HCT116 (cell line): ENCODE data around the gene HTRA2. TPM values are rescaled to one million over a fixed set of nuclear protein-coding genes. Genes with fewer than 3 reads are reported as not detected.

Experiments used
- ATAC-seq: fragments of 200-7000 bp; cut with Tn5 transposase; 2 replicates; pipeline ENCODE4 v1.9.1; 2020; ENCODE audit warnings: mild to moderate bottlenecking, moderate library complexity
- BruUV-seq: library from RNA; stranded (reverse); fragments of 400-500 nt; replicated peaks from 2 replicates; lab custom pipeline; 2021; lab: Mats Ljungman, UMichigan
- CTCF ChIA-PET: fragments of 300-600 bp; sonication (Branson Sonifier 250); formaldehyde crosslinking; loops from one replicate; lab custom pipeline; 2021; ENCODE audit warnings: antibody characterized with exemption; lab: Charles Lee
- POLR2A ChIA-PET: fragments of 300-600, 350-600 bp; sonication (Branson Sonifier 250); formaldehyde crosslinking; loops from one replicate; lab custom pipeline; 2021; ENCODE audit warnings: antibody characterized with exemption; lab: Charles Lee
- RAD21 ChIA-PET, 2 experiments: fragments of 300-600 bp; sonication (Branson Sonifier 250); formaldehyde crosslinking; loops; one replicate each; lab custom pipeline; 2023; ENCODE audit warnings: low total read pairs in 2 of 2; ENCODE audit not compliant: uncharacterized antibody in 2 of 2, unreplicated experiment in 2 of 2, low non-redundant PET in 1 of 2; lab: Charles Lee
- DNase-seq: peaks from one replicate; pipeline ENCODE4 v3.0.0-alpha.2; 2010; ENCODE audit warnings: low read depth, low spot score
- H2AFZ ChIP-seq: fragments of 200-600 bp; shearing (Covaris generic), sonication (generic); 2 replicates; pipeline ENCODE4 v1.6.1; 2017; ENCODE audit warnings: low read depth, mixed run types, mixed read lengths, antibody characterized with exemption, low read length; ENCODE audit not compliant: poor library complexity, severe bottlenecking
- H3K27ac ChIP-seq: 2 replicates; pipeline ENCODE4 v1.5.1; 2012; ENCODE audit warnings: low read depth, low read length
- H3K27me3 ChIP-seq: fragments of 200-600 bp; sonication (generic); 2 replicates; pipeline ENCODE4 v1.6.1; 2016; ENCODE audit warnings: mixed run types, low read length, mixed read lengths; ENCODE audit not compliant: insufficient read depth
- H3K36me3 ChIP-seq, 2 experiments: fragments of 200-500 bp in 1 of 2; fragments of 200-600 bp in 1 of 2; sonication (Bioruptor generic) in 1 of 2; sonication (generic) in 1 of 2; 2 replicates each; pipeline versions ENCODE4 v1.5.1 to v1.6.1; 2014 to 2016; ENCODE audit warnings: low read length in 2 of 2, inconsistent platforms in 1 of 2, mixed read lengths in 1 of 2, mixed run types in 1 of 2; ENCODE audit not compliant: insufficient read depth in 2 of 2, control insufficient read depth in 1 of 2
- H3K4me1 ChIP-seq, 2 experiments: fragments of 200-600 bp in 1 of 2; sonication (generic) in 1 of 2; 2 replicates each; pipeline versions ENCODE4 v1.5.1 to v1.6.1; 2012 to 2017; ENCODE audit warnings: low read length in 2 of 2, inconsistent platforms in 1 of 2, mild to moderate bottlenecking in 1 of 2, mixed read lengths in 1 of 2, mixed run types in 1 of 2, moderate library complexity in 1 of 2; ENCODE audit not compliant: insufficient read depth in 2 of 2, control insufficient read depth in 1 of 2
- H3K4me2 ChIP-seq: fragments of 200-600 bp; sonication (generic); 2 replicates; pipeline ENCODE4 v1.6.1; 2017; ENCODE audit warnings: mixed run types, low read length, mixed read lengths
- H3K4me3 ChIP-seq, 2 experiments: fragments of 200-600 bp in 1 of 2; sonication (generic) in 1 of 2; replicated peaks in 1 of 2; 2 replicates each; pipeline ENCODE4 v1.5.1; 2011 to 2016; ENCODE audit warnings: low read length in 2 of 2, control low read depth in 1 of 2, low read depth in 1 of 2, mild to moderate bottlenecking in 1 of 2, mixed read lengths in 1 of 2, mixed run types in 1 of 2
- H3K79me2 ChIP-seq: fragments of 200-600 bp; sonication (generic); 2 replicates; pipeline ENCODE4 v1.6.1; 2017; ENCODE audit warnings: mild to moderate bottlenecking, mixed run types, low read length, moderate library complexity, mixed read lengths; ENCODE audit not compliant: insufficient read depth
- H3K9ac ChIP-seq: fragments of 200-600 bp; sonication (generic); 2 replicates; pipeline ENCODE4 v1.6.1; 2016; ENCODE audit warnings: low read length, mixed read lengths
- H3K9me2 ChIP-seq: fragments of 200-600 bp; sonication (generic), shearing (Covaris generic); 2 replicates; pipeline ENCODE4 v1.6.1; 2017; ENCODE audit warnings: mixed run types, mild to moderate bottlenecking, moderate library complexity; ENCODE audit not compliant: insufficient read depth
- H3K9me3 ChIP-seq, 2 experiments: fragments of 200-500 bp in 1 of 2; fragments of 200-600 bp in 1 of 2; sonication (Bioruptor generic) in 1 of 2; sonication (generic) in 1 of 2; 2 replicates each; pipeline ENCODE4 v1.6.1; 2014 to 2017; ENCODE audit warnings: low read length in 2 of 2, mixed read lengths in 2 of 2, inconsistent platforms in 1 of 2, low read depth in 1 of 2, mild to moderate bottlenecking in 1 of 2, mixed run types in 1 of 2, moderate library complexity in 1 of 2; ENCODE audit not compliant: control insufficient read depth in 1 of 2, insufficient read depth in 1 of 2
- H4K20me1 ChIP-seq: fragments of 200-600 bp; sonication (generic), shearing (Covaris generic); 2 replicates; pipeline ENCODE4 v1.6.1; 2017; ENCODE audit warnings: mixed run types, mild to moderate bottlenecking, moderate library complexity; ENCODE audit not compliant: insufficient read depth
- ELF1 ChIP-seq: IDR thresholded peaks from 2 replicates; pipeline ENCODE4 v1.6.1; 2012; ENCODE audit warnings: low read depth, borderline replicate concordance
- FOSL1 ChIP-seq: IDR thresholded peaks from 2 replicates; pipeline ENCODE4 v1.6.1; 2012; ENCODE audit warnings: low read depth
- JUND ChIP-seq: IDR thresholded peaks from 2 replicates; pipeline ENCODE4 v1.6.1; 2012
- POLR2A ChIP-seq: IDR thresholded peaks from 2 replicates; pipeline ENCODE4 v1.7.0; 2011; ENCODE audit warnings: borderline replicate concordance; ENCODE audit not compliant: insufficient read depth, insufficient read length; ENCODE audit errors: extremely low read depth
- POLR2AphosphoS5 ChIP-seq: IDR thresholded peaks from 2 replicates; pipeline ENCODE4 v1.6.1; 2011; ENCODE audit warnings: mild to moderate bottlenecking, low read depth, low read length, moderate library complexity
- RAD21 ChIP-seq: IDR thresholded peaks from 2 replicates; pipeline ENCODE4 v1.6.1; 2012; ENCODE audit warnings: low read depth, mild to moderate bottlenecking
- SP1 ChIP-seq: IDR thresholded peaks from 2 replicates; pipeline ENCODE4 v1.6.1; 2012; ENCODE audit warnings: low read depth
- ZNF274 ChIP-seq: fragments of 200-500 bp; sonication (Bioruptor generic); IDR thresholded peaks from 2 replicates; pipeline ENCODE4 v1.6.1; 2014; ENCODE audit warnings: mild to moderate bottlenecking, low read depth, low read length, inconsistent platforms
- intact Hi-C: fragments of 100-400 bp; cut with micrococcal nuclease; formaldehyde crosslinking; loops from 2 replicates; pipeline ENCODE4 v1.10.0; 2022
- total RNA-seq: library from RNA; stranded (reverse); gene quantifications from one replicate; pipeline ENCODE4 v1.2.1, GENCODE V29; 2021; ENCODE audit not compliant: unreplicated experiment
- TF ChIP-seq, protein P1 (sequence below): IDR thresholded peaks from 2 replicates; pipeline ENCODE4 v1.6.1; 2012
- TF ChIP-seq, protein P2 (sequence below): IDR thresholded peaks from 2 replicates; pipeline ENCODE4 v1.6.1; 2011; ENCODE audit warnings: mild to moderate bottlenecking, low read length, moderate library complexity; ENCODE audit not compliant: insufficient replicate concordance; ENCODE audit errors: extremely low read depth

HTRA2 gene
- total RNA-seq, 1 experiment from 2014 or later: 36.2 TPM

DNA sequence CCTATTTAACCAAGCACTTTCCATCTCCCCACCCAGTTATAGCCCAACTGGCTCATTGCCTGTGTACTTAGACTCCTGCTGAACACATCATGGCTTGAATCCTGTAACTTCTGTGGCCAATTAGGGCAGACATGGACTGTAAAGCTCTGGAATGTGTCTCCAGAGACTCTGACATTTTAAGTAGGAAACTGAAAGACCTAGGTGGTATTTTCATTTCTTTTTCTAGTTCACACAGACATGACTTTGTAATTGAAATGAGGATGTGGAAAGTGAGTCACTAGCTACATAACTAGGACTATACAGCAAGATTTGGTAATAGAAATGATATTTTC lies 37.0 kb downstream of the HTRA2 start:
- BruUV-seq: no TSS peak
- Histone ChIP-seq H2AFZ (no peak overlapping the region), H3K36me3 (no peaks in the 10 kb centered on the region), H3K4me3 (no peak overlapping the region), H3K9me3 (no peaks in the 10 kb centered on the region), H3K79me2 (no peaks in the 10 kb centered on the region), H3K27ac (no peak overlapping the region), H3K27me3 (no peaks in the 10 kb centered on the region), H4K20me1 (no peaks in the 10 kb centered on the region), H3K4me1 (peaks cover 0 to 7% of the 10 kb centered on the region in 2 experiments; a peak in 1 of 4 replicates), H3K9ac (no peak overlapping the region), H3K9me2 (no peaks in the 10 kb centered on the region), H3K4me2 (no peak overlapping the region)
- POLR2A ChIA-PET: interaction anchor here (1.9 kb wide), 1 partner anchor 8 kb away, joined by 5 read pairs; no protein-coding TSS in a partner anchor
- RAD21 ChIA-PET: no interaction called here
- ATAC-seq: no peak
- CTCF ChIA-PET: no interaction called here
- TF ChIP-seq, protein P1, sequence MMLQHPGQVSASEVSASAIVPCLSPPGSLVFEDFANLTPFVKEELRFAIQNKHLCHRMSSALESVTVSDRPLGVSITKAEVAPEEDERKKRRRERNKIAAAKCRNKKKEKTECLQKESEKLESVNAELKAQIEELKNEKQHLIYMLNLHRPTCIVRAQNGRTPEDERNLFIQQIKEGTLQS: no peak
- TF ChIP-seq FOSL1: no peak
- TF ChIP-seq POLR2A: no peak
- no peak for TF ChIP-seq ZNF274
- TF ChIP-seq, protein P2, sequence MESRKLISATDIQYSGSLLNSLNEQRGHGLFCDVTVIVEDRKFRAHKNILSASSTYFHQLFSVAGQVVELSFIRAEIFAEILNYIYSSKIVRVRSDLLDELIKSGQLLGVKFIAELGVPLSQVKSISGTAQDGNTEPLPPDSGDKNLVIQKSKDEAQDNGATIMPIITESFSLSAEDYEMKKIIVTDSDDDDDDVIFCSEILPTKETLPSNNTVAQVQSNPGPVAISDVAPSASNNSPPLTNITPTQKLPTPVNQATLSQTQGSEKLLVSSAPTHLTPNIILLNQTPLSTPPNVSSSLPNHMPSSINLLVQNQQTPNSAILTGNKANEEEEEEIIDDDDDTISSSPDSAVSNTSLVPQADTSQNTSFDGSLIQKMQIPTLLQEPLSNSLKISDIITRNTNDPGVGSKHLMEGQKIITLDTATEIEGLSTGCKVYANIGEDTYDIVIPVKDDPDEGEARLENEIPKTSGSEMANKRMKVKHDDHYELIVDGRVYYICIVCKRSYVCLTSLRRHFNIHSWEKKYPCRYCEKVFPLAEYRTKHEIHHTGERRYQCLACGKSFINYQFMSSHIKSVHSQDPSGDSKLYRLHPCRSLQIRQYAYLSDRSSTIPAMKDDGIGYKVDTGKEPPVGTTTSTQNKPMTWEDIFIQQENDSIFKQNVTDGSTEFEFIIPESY: no peak
- TF ChIP-seq SP1: no peak
- no peak for TF ChIP-seq ELF1
- TF ChIP-seq JUND: no peak
- TF ChIP-seq RAD21: no peak
- TF ChIP-seq POLR2AphosphoS5: no peak
- no peak for DNase-seq
- intact Hi-C loops: no loop called here
